ENCODE measurements around the gene AGPAT2.

Gene AGPAT2

GRCh38 chr9:136686534-136686793, 793 bp downstream of the AGPAT2 start:
- DNase-seq, result no peak

DNA sequence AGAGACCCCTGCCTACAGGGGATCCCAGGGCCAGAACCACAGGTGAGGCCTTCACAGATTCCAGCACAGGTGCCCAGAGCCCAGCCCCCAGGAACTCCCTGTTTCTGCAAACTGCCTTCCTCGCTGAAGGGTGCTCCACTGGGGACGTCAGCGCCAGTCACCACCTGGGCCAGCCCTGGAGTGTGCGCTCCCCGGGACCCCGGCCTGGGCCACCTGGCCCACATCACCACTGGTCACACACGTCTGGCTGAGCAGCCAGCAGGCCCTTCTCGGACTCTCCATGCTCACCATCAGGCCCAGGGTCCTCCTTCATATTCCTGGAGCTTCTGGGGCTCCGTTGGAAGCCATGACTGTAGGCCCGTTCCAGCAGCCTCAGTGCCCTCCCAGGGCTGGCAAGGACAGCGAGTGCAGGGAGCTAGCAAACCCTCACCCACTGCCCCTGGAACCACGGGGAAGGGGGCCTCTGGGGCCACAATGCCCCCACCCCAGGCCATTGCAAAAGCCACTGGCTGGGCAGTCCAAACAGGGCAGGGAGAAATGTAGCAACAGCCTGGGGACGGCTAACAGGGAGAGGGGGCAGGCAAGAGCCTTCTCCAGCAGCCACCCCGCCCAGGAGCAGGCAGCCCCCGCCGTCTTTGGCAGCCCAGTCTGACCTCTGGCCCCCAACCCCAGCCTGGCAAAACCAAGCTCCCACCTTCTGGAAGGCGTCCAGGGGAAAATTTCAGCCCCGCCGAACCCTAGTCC, 1.3 kb downstream of the AGPAT2 start:
- DNase-seq, result no peak

GRCh38 chr9:136685216-136685615, 2.0 kb downstream of the AGPAT2 start:
- no peak for DNase-seq

DNA sequence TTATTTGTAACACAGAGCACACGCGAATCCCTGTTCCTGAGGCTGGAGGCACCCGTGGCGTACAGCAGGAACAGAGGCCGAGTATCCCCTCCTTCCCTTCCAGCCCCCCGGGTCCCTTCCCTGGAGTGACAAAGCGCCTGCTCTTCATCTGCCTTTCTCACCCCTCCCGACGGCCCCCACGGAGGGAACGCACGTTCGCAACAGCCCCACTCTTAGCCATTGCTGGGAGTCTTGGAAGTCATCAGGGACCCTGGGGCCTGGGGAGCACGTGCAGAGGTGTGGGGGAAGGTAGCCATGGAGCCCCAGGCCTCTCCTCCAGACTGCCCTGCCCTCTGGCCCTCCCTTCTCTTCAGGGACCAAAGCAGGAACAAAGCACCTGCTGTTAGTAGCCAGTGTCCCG, 2.5 kb downstream of the AGPAT2 start:
- DNase-seq, result no peak

GRCh38 chr9:136684339-136684738, 2.9 kb downstream of the AGPAT2 start:
- DNase-seq, result no peak

DNA sequence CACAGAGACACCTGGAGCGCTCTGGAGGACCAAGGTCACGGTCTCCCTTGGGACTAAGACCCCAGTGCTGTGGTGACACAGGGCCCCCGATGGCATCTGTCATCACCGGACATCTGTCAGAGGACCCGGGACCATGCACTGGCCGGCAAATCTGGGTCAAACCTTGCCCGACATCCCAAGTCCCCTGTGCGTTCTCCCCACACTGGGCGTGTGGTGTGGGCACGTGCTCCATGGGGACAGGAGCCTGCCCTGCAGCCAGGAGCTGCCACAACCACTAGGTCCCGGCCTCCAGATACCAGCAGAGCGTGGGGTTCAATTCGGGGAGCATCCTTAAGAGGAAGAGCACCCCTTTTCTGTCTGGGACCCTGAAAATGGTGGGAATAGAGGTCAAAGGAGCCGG, 3.5 kb downstream of the AGPAT2 start:
- no peak for DNase-seq

DNA sequence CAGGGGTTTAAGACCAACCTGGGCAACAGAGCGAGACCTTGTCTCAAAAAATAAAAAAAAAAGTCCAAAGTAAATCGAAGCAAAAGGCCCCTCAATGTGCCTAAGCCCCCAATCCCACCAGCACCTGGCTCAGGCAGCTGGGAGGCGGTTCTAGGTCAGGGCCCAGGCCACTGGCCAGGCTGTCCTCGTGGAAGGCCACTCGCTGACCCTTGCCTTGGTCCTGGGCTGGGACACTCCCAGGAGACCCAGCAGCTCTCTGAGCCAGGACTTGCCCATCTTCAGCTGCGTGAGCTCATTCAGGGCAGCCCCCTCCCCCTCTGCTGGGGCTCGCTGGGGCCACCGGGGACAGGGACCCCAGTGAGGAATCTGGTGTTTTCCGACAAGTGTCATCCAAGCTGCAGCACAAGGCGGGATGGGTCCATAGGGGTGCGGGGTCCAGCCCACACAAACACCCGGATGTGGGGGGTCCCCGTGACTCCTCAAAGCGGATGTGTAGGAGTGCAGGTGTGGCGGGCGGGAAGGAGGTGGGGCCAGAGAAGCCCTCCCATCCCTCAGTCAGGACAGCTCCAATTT, 4.0 kb downstream of the AGPAT2 start:
- no peak for DNase-seq

- no peak for DNase-seq
These were observed 4.5 kb downstream of the AGPAT2 start for GRCh38 chr9:136682710-136683109.

- DNase-seq, result no peak
These were observed 5.1 kb downstream of the AGPAT2 start for GRCh38 chr9:136681945-136682699.

DNA sequence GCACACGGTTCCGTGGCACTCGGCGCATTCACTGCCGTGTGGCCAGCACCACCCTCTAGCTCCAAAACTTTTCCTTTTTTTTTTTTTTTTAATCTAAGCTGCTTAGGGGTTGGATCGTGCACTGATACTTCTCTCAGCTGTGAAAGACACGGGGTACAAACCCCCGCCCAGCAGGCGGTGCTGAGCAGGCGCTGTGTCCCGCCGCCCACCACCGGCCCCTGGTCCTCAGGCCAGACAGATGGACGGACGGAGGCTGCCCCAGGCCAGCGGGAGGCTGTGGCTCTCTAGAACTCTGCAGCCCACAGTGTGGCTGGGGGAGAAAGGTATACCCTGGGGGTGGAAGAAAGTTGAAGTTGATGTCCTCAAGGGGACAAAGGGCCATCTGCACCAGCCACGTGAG, 6.2 kb downstream of the AGPAT2 start:
- DNase-seq, result no peak

- peak; percentile 83 for DNase-seq
These were observed 7.8 kb downstream of the AGPAT2 start for GRCh38 chr9:136679431-136679941.

DNA sequence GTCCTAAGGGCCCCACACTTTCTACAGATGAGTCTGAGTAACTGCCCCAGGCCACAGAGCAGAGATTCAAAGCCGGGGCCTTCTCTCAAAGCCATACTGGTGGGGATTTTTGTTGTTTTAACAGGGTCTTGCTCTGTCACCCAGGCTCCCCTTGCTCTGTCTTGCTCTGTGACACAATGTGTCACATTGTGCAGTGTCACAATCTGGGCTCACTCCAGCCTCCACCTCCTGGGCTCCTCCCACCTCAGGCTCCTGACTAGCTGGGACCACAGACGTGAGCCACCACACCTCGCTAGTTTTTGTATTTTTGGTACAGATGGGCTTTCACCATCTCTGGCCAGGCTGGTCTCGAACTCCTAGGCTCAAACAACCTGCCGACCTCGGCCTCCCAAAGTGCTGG, 8.6 kb downstream of the AGPAT2 start:
- no peak for DNase-seq

- no peak for DNase-seq
These were observed 9.2 kb downstream of the AGPAT2 start for GRCh38 chr9:136678034-136678433.

DNA sequence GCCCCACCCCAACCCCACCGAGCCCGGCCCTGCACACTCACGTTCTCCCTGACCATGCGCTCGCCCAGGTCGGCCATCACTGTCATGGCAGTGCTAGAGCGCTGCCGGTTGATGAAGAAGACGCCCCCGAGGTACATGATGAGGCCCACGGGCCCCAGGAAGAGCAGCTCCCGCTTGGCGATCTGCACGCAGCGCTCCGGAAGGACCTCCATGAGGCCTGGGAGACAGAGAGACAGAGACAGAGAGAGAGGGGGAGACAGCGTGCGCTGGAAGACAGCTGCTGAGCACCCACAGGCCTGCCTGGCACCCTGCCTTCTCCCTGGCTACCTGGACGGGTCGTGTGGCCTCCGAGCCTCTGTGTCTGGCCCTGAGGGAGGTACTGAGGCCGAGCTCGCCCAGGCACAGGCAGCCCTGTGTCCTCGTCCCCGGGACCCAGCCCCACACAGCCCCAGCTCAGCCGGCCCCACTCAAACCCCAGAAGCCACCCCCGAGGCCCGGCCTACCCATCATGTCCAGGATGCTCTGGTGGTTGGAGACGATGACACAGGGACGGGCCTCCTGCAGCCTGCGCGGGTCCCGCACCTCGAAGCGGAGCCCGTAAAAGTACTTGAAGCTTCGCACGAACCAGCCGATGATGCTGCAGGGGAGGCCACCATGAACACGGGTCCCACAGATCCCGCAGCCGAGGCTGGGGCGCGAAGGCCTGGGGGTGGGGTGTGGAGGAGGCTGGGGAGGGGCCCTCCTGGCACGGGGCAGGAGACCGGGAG, 10.2 kb downstream of the AGPAT2 start:
- DNase-seq, result no peak

GRCh38 chr9:136676297-136676794, 10.9 kb downstream of the AGPAT2 start:
- DNase-seq, result no peak

DNA sequence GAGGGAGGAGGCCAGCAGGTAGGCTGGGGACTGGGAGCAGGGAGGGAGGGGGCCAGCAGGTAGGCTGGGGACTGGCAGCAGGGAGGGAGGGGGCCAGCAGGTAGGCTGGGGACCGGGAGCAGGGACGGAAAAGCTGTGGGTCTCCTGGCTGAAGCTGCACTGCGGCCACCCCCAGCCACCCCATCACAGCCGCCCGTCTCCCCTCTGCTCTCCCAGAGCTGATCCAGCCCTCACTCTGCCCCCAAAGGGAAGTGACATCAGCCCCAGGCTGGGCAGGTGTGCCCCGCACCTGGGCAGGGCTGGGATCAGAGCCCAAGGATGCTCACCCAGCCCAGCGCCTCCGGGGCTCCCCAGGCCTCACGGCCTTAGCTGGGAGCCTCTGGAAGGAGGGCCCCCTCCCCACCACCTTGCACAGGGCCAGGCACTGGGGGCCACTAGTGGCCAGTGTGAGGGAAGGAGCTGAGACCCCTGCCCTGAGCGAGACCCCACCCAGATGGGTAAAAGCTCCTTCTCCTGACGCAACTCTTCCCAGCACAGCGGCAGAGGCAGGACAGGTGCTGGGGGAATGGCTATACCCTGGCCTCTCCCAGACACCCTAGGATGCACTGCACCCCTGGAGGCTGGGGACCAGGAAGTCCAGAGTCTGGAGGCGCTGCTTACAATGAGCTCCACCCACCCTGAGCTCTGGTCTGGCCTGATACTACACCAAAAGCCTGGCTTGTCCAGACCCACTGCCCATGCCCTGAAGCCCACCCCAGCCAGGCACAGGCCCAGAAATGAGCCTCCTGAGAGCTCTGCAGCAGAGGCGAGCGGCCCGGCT, 11.6 kb downstream of the AGPAT2 start:
- DNase-seq, result peak; percentile 33

DNA sequence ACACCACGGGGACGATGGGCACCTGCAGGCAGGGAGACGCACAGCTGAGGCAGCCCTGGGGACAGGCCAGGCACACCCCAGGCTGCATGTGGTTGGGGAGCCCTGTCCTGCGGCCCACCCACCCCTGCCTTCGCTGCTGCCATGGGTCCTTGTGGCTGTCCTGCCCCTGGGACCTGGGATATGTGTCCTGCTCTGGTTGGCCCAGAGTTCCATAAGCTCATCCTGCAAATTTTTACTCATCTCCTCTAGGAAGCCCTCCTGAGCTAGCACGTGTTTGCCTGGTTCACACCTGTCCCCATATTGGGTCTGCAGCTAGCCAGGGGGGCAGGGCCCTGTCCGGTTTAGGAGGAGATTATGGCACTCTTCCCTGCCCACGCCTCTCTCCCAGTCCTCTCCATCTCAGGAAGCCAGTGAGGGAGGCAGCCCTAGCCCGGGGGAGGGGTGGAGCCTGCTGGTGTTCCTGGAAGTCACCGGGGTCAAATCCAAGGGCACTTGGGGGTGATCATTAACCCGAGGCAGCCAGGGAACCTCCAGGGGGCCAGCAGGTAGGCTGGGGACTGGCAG, 12.4 kb downstream of the AGPAT2 start:
- DNase-seq, result peak; percentile 74

DNA sequence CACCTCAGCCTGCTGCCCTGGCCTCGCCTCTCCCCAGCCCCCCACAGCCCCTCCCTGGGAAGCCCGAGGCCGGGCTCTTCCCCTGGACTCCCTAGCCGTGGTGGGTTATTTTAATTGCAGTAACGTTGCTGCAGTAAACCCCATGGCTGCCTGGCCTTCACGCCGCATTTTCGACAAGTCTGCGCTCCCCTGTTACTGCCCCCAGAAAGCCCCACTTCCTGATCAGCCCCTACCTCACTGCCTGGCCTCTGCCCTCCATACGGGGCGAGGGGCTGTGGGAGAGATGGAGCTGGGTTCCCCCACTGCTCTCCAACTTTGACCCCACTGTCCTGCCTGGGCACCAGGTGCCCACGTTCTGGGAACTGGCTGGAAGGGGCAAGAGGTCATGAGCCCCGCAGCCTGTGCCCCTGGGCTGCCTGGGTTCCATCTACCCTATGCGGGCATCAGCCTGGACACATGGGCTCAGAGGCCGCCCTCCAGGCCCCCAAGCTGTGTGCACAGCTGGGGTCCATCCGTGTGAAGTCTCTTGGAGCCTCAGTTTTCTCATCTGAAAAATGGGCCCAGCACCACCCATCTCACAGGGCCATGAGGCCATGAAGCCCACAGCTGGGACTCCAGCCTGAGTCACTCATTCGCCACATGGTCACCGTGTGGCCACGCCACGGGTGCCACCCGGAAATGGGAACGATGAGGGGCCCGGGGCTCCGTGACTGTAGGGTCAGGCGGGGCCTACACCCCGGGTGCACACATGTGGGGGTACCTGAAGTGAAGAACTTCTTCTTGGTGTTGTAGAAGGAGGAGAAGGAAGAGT, 13.1 kb downstream of the AGPAT2 start:
- no peak for DNase-seq

- DNase-seq, result no peak
These were observed 13.9 kb downstream of the AGPAT2 start for GRCh38 chr9:136673088-136673974.

Measured in NCI-H2029 (cell line).